B cell (primary cell): ENCODE data around the gene BORA. TPM values are rescaled to one million over a fixed set of nuclear protein-coding genes. Genes with fewer than 3 reads are reported as not detected.

Experiments used
- ATAC-seq: fragments of 200-7000 bp; cut with Tn5 transposase; one replicate; pipeline ENCODE4 v1.10.0; 2021; ENCODE audit warnings: low read depth, mild to moderate bottlenecking, moderate number of reproducible peaks, moderate library complexity
- CTCF ChIA-PET: fragments of 350-600 bp; sonication (Branson Sonifier 250); formaldehyde crosslinking; loops from one replicate; lab custom pipeline; 2021; ENCODE audit warnings: antibody characterized with exemption, inconsistent platforms; lab: Charles Lee
- POLR2A ChIA-PET: fragments of 350-600 bp; sonication (Branson Sonifier 250); formaldehyde crosslinking; loops from one replicate; lab custom pipeline; 2021; ENCODE audit warnings: antibody characterized with exemption; lab: Charles Lee
- DNase-seq: peaks from one replicate; pipeline ENCODE4 v3.0.0; 2013
- H2AFZ ChIP-seq: 2 replicates; pipeline ENCODE4 v1.6.1; 2012; ENCODE audit warnings: mild to moderate bottlenecking, low read depth, low read length; ENCODE audit not compliant: insufficient read depth, poor library complexity, severe bottlenecking
- H3K27ac ChIP-seq, 2 donors: 1 replicate in 1 of 2; 2 replicates in 1 of 2; pipeline ENCODE4 v1.5.1; 2012 to 2013; ENCODE audit warnings: low read length in 2 of 2, mild to moderate bottlenecking in 2 of 2, moderate library complexity in 1 of 2
- H3K27me3 ChIP-seq, 4 experiments: fragments of 200-600 bp in 1 of 4; sonication (generic) in 1 of 4; replicated peaks in 1 of 4; 1 replicate in 2 of 4; 2 replicates in 2 of 4; pipeline versions ENCODE4 v1.6.1 to v1.7.0; 2013 to 2016; ENCODE audit warnings: low read length in 3 of 4, mild to moderate bottlenecking in 2 of 4, mixed read lengths in 1 of 4, moderate library complexity in 1 of 4; ENCODE audit not compliant: insufficient read depth in 4 of 4, control insufficient read depth in 3 of 4; ENCODE audit errors: control extremely low read depth in 1 of 4
- H3K36me3 ChIP-seq, 2 experiments: replicated peaks in 1 of 2; 1 replicate in 1 of 2; 2 replicates in 1 of 2; pipeline versions ENCODE4 v1.6.1 to v1.7.1; 2013; ENCODE audit warnings: low read length in 1 of 2; ENCODE audit not compliant: insufficient read depth in 2 of 2, control insufficient read depth in 1 of 2; ENCODE audit errors: control extremely low read depth in 1 of 2, extremely low read depth in 1 of 2
- H3K4me1 ChIP-seq, 2 donors: fragments of 200-600 bp in 1 of 2; sonication (generic) in 1 of 2; 1 replicate in 1 of 2; 2 replicates in 1 of 2; pipeline versions ENCODE4 v1.5.1 to v1.6.1; 2013 to 2017; ENCODE audit warnings: low read length in 2 of 2; ENCODE audit not compliant: control insufficient read depth in 2 of 2, insufficient read depth in 2 of 2
- H3K4me2 ChIP-seq: replicated peaks from 2 replicates; pipeline ENCODE3; 2012; ENCODE audit warnings: mild to moderate bottlenecking, low read depth, low read length; ENCODE audit not compliant: poor library complexity, severe bottlenecking
- H3K4me3 ChIP-seq, 5 experiments: fragments of 200-600 bp in 1 of 5; sonication (generic) in 1 of 5; 1 replicate in 3 of 5; 2 replicates in 2 of 5; pipeline versions ENCODE4 v1.5.1 to v1.7.0; 2011 to 2016; ENCODE audit warnings: low read length in 4 of 5, mild to moderate bottlenecking in 4 of 5, low read depth in 2 of 5, control low read depth in 1 of 5, moderate library complexity in 1 of 5; ENCODE audit not compliant: insufficient read depth in 1 of 5; ENCODE audit errors: control extremely low read depth in 1 of 5, extremely low read depth in 1 of 5
- H3K79me2 ChIP-seq: fragments of 200-600 bp; sonication (generic); one replicate; pipeline ENCODE4 v1.6.0; 2016; ENCODE audit warnings: low read length; ENCODE audit not compliant: control insufficient read depth, insufficient read depth
- H3K9ac ChIP-seq: fragments of 200-600 bp; sonication (generic); 2 replicates; pipeline ENCODE4 v1.6.1; 2017; ENCODE audit warnings: mild to moderate bottlenecking, low read length, moderate library complexity
- H3K9me3 ChIP-seq, 3 donors: one replicate each; pipeline versions ENCODE4 v1.6.1 to v1.7.1; 2013; ENCODE audit warnings: low read length in 2 of 3; ENCODE audit not compliant: control insufficient read depth in 2 of 3, insufficient read depth in 1 of 3; ENCODE audit errors: control extremely low read depth in 1 of 3
- H4K20me1 ChIP-seq: 2 replicates; pipeline ENCODE4 v1.6.0; 2012; ENCODE audit warnings: mild to moderate bottlenecking, low read length; ENCODE audit not compliant: insufficient read depth, control insufficient read depth, poor library complexity, severe bottlenecking
- H3K27ac Mint-ChIP-seq: one replicate; pipeline ENCODE4 v1.8.0; 2021; ENCODE audit warnings: mixed read lengths
- H3K27me3 Mint-ChIP-seq: one replicate; pipeline ENCODE4 v1.8.0; 2021; ENCODE audit warnings: mixed read lengths
- H3K4me1 Mint-ChIP-seq: one replicate; pipeline ENCODE4 v1.8.0; 2021; ENCODE audit warnings: mixed read lengths
- H3K4me3 Mint-ChIP-seq: one replicate; pipeline ENCODE4 v1.8.0; 2021; ENCODE audit warnings: mixed read lengths
- H3K9me3 Mint-ChIP-seq: one replicate; pipeline ENCODE4 v1.8.0; 2022; ENCODE audit warnings: mixed read lengths; ENCODE audit not compliant: insufficient read depth
- EZH2 ChIP-seq: IDR thresholded peaks from 2 replicates; pipeline ENCODE4 v1.6.1; 2012; ENCODE audit warnings: borderline replicate concordance, low read depth, mild to moderate bottlenecking, moderate library complexity, low read length; ENCODE audit not compliant: insufficient read depth, poor library complexity, severe bottlenecking
- WGBS: methylation state at CpG from one replicate; pipeline ENCODE4 v1.1.5; 2013; ENCODE audit warnings: missing lambda C conversion rate; ENCODE audit not compliant: insufficient coverage; 5-methylcytosine and 5-hydroxymethylcytosine counted together
- intact Hi-C: fragments of 100-400 bp; cut with micrococcal nuclease; formaldehyde crosslinking; loops from one replicate; pipeline ENCODE4 v1.10.0; 2022
- polyA plus RNA-seq: library from polyadenylated mRNA; depleted of rRNA; stranded (reverse); fragments of >200 nt; gene quantifications from 2 replicates; pipeline ENCODE4 v1.2.3, GENCODE V29; 2012
- total RNA-seq, 2 donors: library from RNA; stranded (reverse); fragments of 120-200 nt in 1 of 2; gene quantifications; 1 replicate in 1 of 2; 2 replicates in 1 of 2; pipeline versions ENCODE4 v1.2.3 to v1.2.4, GENCODE V29; 2013 to 2022
- TF ChIP-seq, protein P1 (sequence below): fragments of 200-600 bp; IDR thresholded peaks from one replicate; pipeline ENCODE4 v1.8.0; 2022; ENCODE audit warnings: antibody characterized with exemption, mild to moderate bottlenecking

BORA gene
- total and polyA plus RNA-seq, 2 donors (not counting 1 experiment from before 2014, with no cell fraction given) = 4.8 to 7.2 TPM

DNA sequence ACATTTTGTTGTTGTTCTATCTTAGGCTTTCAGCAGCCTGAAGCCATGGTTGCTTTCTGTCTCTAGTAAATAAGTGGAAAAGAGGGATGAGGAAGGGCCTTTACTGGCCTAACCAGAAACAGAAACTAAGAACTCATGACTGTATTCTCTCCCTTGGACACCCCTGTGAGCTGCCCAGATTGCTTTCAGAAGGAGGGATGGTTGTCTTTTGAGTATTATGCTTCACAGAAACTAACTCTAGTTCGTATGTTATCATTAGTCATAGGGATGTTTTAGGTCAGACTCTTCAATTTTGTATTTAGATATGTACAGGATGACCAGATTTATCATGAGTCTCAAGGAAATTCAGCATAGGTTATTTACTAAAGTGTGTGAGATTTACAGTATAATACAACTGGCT is 17.5 kb downstream of the BORA start:
- DNase-seq (no peak), ATAC-seq (no peak)
- Histone ChIP-seq H3K36me3 (peaks cover 9 to 31% of the 10 kb centered on the region in 2 experiments), H3K4me2 (no peak overlapping the region), H3K27me3 (no peaks in the 10 kb centered on the region), H3K4me3 (no peak overlapping the region), H2AFZ (no peak overlapping the region), H3K27ac (no peak overlapping the region), H3K9ac (no peak overlapping the region), H3K9me3 (no peaks in the 10 kb centered on the region), H3K4me1 (no peaks in the 10 kb centered on the region), H4K20me1 (no peaks in the 10 kb centered on the region), H3K79me2 (peaks cover 2% of the 10 kb centered on the region)
- WGBS = no CpG with 5 or more reads among the region's 1 CpG
- ChIA-PET CTCF (no interaction called here), POLR2A (no interaction called here)
- Mint-ChIP-seq H3K27me3 (no peaks in the 10 kb centered on the region), H3K4me1 (no peaks in the 10 kb centered on the region), H3K9me3 (no peaks in the 10 kb centered on the region), H3K27ac (no peak overlapping the region), H3K4me3 (no peak overlapping the region)
- intact Hi-C loops = no loop called here
- TF ChIP-seq, protein P1, sequence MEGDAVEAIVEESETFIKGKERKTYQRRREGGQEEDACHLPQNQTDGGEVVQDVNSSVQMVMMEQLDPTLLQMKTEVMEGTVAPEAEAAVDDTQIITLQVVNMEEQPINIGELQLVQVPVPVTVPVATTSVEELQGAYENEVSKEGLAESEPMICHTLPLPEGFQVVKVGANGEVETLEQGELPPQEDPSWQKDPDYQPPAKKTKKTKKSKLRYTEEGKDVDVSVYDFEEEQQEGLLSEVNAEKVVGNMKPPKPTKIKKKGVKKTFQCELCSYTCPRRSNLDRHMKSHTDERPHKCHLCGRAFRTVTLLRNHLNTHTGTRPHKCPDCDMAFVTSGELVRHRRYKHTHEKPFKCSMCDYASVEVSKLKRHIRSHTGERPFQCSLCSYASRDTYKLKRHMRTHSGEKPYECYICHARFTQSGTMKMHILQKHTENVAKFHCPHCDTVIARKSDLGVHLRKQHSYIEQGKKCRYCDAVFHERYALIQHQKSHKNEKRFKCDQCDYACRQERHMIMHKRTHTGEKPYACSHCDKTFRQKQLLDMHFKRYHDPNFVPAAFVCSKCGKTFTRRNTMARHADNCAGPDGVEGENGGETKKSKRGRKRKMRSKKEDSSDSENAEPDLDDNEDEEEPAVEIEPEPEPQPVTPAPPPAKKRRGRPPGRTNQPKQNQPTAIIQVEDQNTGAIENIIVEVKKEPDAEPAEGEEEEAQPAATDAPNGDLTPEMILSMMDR = no peak
- TF ChIP-seq EZH2 = no peak

DNA sequence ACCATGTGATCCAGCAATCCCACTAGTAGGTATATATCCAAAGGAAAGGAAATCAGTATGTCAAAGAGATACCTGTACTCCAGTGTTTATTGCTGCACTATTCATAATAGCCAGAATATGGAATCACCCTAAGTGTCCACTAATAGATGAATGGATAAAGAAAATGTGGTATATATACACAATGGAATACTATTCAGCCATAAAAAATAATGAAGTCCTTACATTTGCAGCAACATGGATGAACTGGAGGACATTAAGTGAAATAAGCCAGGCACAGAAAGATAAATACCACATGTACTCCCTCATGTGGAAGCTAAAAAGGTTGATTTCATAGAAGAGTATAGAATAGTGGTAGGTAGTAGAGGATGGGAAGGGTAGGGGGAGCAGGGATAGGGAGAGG is 23.5 kb downstream of the BORA start:
- no peak overlapping the region for H3K9ac ChIP-seq
- no peaks in the 10 kb centered on the region for H3K4me1 Mint-ChIP-seq
- peaks cover 3% of the 10 kb centered on the region for H3K9me3 Mint-ChIP-seq
- no peak overlapping the region for H3K4me2 ChIP-seq
- no peaks in the 10 kb centered on the region for H3K27me3 ChIP-seq
- no peak overlapping the region for H3K27ac ChIP-seq
- peaks cover 6 to 57% of the 10 kb centered on the region in 2 experiments for H3K36me3 ChIP-seq
- DNase-seq = no peak
- no peak overlapping the region for H3K27ac Mint-ChIP-seq
- no peak for ATAC-seq
- no peaks in the 10 kb centered on the region for H3K9me3 ChIP-seq
- peaks cover 6% of the 10 kb centered on the region for H3K79me2 ChIP-seq
- peaks cover 12% of the 10 kb centered on the region for H4K20me1 ChIP-seq
- no peaks in the 10 kb centered on the region for H3K27me3 Mint-ChIP-seq
- no peak overlapping the region for H3K4me3 Mint-ChIP-seq
- intact Hi-C loops = no loop called here
- ChIA-PET CTCF (no interaction called here), POLR2A (no interaction called here)
- H2AFZ ChIP-seq = no peak overlapping the region
- no peaks in the 10 kb centered on the region for H3K4me1 ChIP-seq
- no peak overlapping the region for H3K4me3 ChIP-seq
- TF ChIP-seq EZH2 = no peak
- TF ChIP-seq, protein P1 = no peak
